K562 (cell line): ENCODE data around the gene TMEM151A. TPM values are rescaled to one million over a fixed set of nuclear protein-coding genes. Genes with fewer than 3 reads are reported as not detected.

Experiments
- ARID1B ChIP-seq: fragments of 450-650 bp; IDR thresholded peaks from 2 replicates; pipeline ENCODE4 v1.6.1; 2016; ENCODE audit warnings: antibody characterized with exemption, mild to moderate bottlenecking, inconsistent platforms
- ATF6 ChIP-seq: sonication (generic); formaldehyde crosslinking; IDR thresholded peaks from 2 replicates; pipeline ENCODE4 v1.4.0; 2020; ENCODE audit warnings: mild to moderate bottlenecking, missing genetic modification reagents
- BACH1 ChIP-seq: fragments of 200-800 bp; sonication (Bioruptor generic); IDR thresholded peaks from 2 replicates; pipeline ENCODE4 v1.6.1; 2016; ENCODE audit warnings: missing genetic modification characterization, missing compliant biosample characterization
- E4F1 ChIP-seq: fragments of 250-450 bp; sonication (Bioruptor Pico); IDR thresholded peaks from 2 replicates; pipeline ENCODE4 v1.5.0; 2021; ENCODE audit warnings: mild to moderate bottlenecking, borderline replicate concordance
- ETV5 ChIP-seq: sonication (generic); formaldehyde crosslinking; IDR thresholded peaks from 2 replicates; pipeline ENCODE4 v1.4.0; 2020; ENCODE audit warnings: low read depth, mild to moderate bottlenecking, missing genetic modification reagents
- FOXP1 ChIP-seq: sonication (generic); formaldehyde crosslinking; IDR thresholded peaks from 2 replicates; pipeline ENCODE4 v1.8.0; 2022; ENCODE audit warnings: mild to moderate bottlenecking, missing genetic modification reagents
- MAX ChIP-seq: sonication (generic); formaldehyde crosslinking; IDR thresholded peaks from 2 replicates; pipeline ENCODE4 v1.9.0; 2022; ENCODE audit warnings: mild to moderate bottlenecking, missing genetic modification reagents
- NCOA1 ChIP-seq: fragments of 450-650 bp; IDR thresholded peaks from 2 replicates; pipeline ENCODE4 v1.6.1; 2016; ENCODE audit warnings: low read depth
- NONO ChIP-seq, 2 experiments: fragments of 200-400 bp in 1 of 2; fragments of 450-650 bp in 1 of 2; formaldehyde crosslinking in 1 of 2; IDR thresholded peaks; 2 replicates each; pipeline ENCODE4 v1.6.1; 2017; ENCODE audit warnings: low read depth in 2 of 2, mild to moderate bottlenecking in 2 of 2, moderate library complexity in 2 of 2, low read length in 1 of 2
- NR3C1 ChIP-seq: sonication (generic); formaldehyde crosslinking; IDR thresholded peaks from 2 replicates; pipeline ENCODE4 v1.8.1; 2022; ENCODE audit warnings: missing genetic modification reagents
- SMAD1 ChIP-seq: fragments of 150-350 bp; IDR thresholded peaks from 2 replicates; pipeline ENCODE4 v1.6.1; 2014; ENCODE audit warnings: low read length, low read depth; ENCODE audit not compliant: partially characterized antibody
- SMARCA5 ChIP-seq: fragments of 450-650 bp; IDR thresholded peaks from 2 replicates; pipeline ENCODE4 v1.6.1; 2016
- TAF7 ChIP-seq: fragments of 450-650 bp; IDR thresholded peaks from 2 replicates; pipeline ENCODE4 v1.6.1; 2016; ENCODE audit warnings: missing genetic modification characterization, missing compliant biosample characterization
- TCF7 ChIP-seq: sonication (generic); IDR thresholded peaks from 2 replicates; pipeline ENCODE4 v1.6.1; 2016; ENCODE audit warnings: antibody characterized with exemption, borderline replicate concordance
- TEAD1 ChIP-seq, 2 experiments: fragments of 450-650 bp in 1 of 2; sonication (generic) in 1 of 2; formaldehyde crosslinking; IDR thresholded peaks; 2 replicates each; pipeline versions ENCODE4 v1.4.0 to v1.8.0; 2020 to 2022; ENCODE audit warnings: mild to moderate bottlenecking in 2 of 2, missing genetic modification reagents in 1 of 2
- TFAM ChIP-seq: fragments of 250-450 bp; sonication (Bioruptor Pico); conservative IDR thresholded peaks from 2 replicates; pipeline ENCODE4 v1.5.0; 2021; ENCODE audit warnings: mild to moderate bottlenecking, moderate library complexity
- ZC3H8 ChIP-seq: fragments of 450-650 bp; IDR thresholded peaks from 2 replicates; pipeline ENCODE4 v1.6.1; 2017
- ZNF232 ChIP-seq: sonication (generic); formaldehyde crosslinking; IDR thresholded peaks from 2 replicates; pipeline ENCODE4 v1.8.0; 2022; ENCODE audit warnings: mild to moderate bottlenecking, missing genetic modification reagents
- ZNF518B ChIP-seq: fragments of 250-450 bp; sonication (Bioruptor Pico); IDR thresholded peaks from 2 replicates; pipeline ENCODE4 v1.5.0; 2021; ENCODE audit warnings: mild to moderate bottlenecking, moderate library complexity
- ZZZ3 ChIP-seq: fragments of 450-650 bp; IDR thresholded peaks from 2 replicates; pipeline ENCODE4 v1.6.1; 2016; ENCODE audit warnings: antibody characterized with exemption, mild to moderate bottlenecking, moderate library complexity
- polyA plus RNA-seq, 8 experiments: library from polyadenylated mRNA; depleted of rRNA in 4 of 8; stranded (reverse) in 5 of 8; unstranded in 3 of 8; fragments of >200 nt; fragmentation: Nextera tagmentation in 2 of 8; fragmentation: Illumina TruSeq in 1 of 8; extraction: Ambion mirVana in 2 of 8; extraction: Trizol in 1 of 8; gene quantifications; 2 replicates each; pipeline versions ENCODE4 v1.2.1 to v1.2.3, GENCODE V29; 2011 to 2014; ENCODE audit warnings: inconsistent platforms in 1 of 8, missing spikeins in 1 of 8
- total RNA-seq, 7 experiments: library from RNA; depleted of rRNA in 6 of 7; stranded (reverse); fragments of >200 nt in 6 of 7; fragmentation: Illumina TruSeq in 2 of 7; extraction: Trizol in 2 of 7; gene quantifications; 2 replicates each; pipeline versions ENCODE4 v1.2.1 to v1.2.3, GENCODE V29; 2011 to 2021; ENCODE audit warnings: low replicate concordance in 1 of 7

Gene TMEM151A
- total and polyA plus RNA-seq, 9 of the 15 experiments (the other 6 are each of a cell fraction or from before 2014, with no cell fraction given): not detected

GRCh38 chr11:66344550-66345315, 53.0 kb downstream of the TMEM151A start, which contains the start of gene BRMS1 (continued):
- no peak for TF ChIP-seq E4F1 (CRISPR knock-in tag)
- TF ChIP-seq TEAD1 (CRISPR knock-in tag; IDR thresholded peaks at IDR 0.05): peak in 1 of 2 experiments; percentile 56; a peak in 1 of 4 replicates
- no peak for TF ChIP-seq NONO (IDR thresholded peaks at IDR 0.05; ENCODE audit: low read depth in 2 of 2, low read length in 1 of 2)
- peak; percentile 34; the same call in 1 of the 2 replicates for TF ChIP-seq ETV5
- 0 out of 2 replicates have a peak, but pooled peaks have one; percentile 71 for TF ChIP-seq ATF6 (CRISPR knock-in tag)
- TF ChIP-seq ZZZ3: no peak
- no peak for TF ChIP-seq NR3C1 (CRISPR knock-in tag)
- peak; percentile 77; the same call in 1 of the 2 replicates for TF ChIP-seq MAX (CRISPR knock-in tag)
- no peak for TF ChIP-seq ARID1B
- TF ChIP-seq NCOA1: no peak
- peak; percentile 83; the same call in 1 of the 2 replicates for TF ChIP-seq BACH1 (tag)
- TF ChIP-seq SMARCA5: no peak
- no peak for TF ChIP-seq TFAM (CRISPR knock-in tag)
- no peak for TF ChIP-seq ZNF232 (CRISPR knock-in tag)
- TF ChIP-seq SMAD1: peak; percentile 36
- TF ChIP-seq TAF7 (tag): no peak
- no peak for TF ChIP-seq ZC3H8
- 0 out of 2 replicates have a peak, but pooled peaks have one; percentile 41 for TF ChIP-seq TCF7
- TF ChIP-seq FOXP1 (CRISPR knock-in tag): peak; percentile 32; the same call in 1 of the 2 replicates
- TF ChIP-seq ZNF518B: no peak
